Measurements from ENCODE around the gene RBPJ.
"Not testable (repeated sequence)": the region's sequence is repeated elsewhere in the genome, so short reads cannot be mapped to it uniquely, and the experiment has no call there.

Gene RBPJ

GRCh38 chr4:26377328-26378311, 56.8 kb downstream of the RBPJ start:
- DNase-seq = peak; percentile 76

GRCh38 chr4:26379837-26380236, 59.0 kb downstream of the RBPJ start:
- no peak for DNase-seq

GRCh38 chr4:26380740-26381139, 59.9 kb downstream of the RBPJ start:
- DNase-seq = no peak

- DNase-seq = no peak
These were observed 63.7 kb downstream of the RBPJ start for GRCh38 chr4:26384380-26385057.

GRCh38 chr4:26385690-26386089, 64.9 kb downstream of the RBPJ start:
- no peak for DNase-seq

GRCh38 chr4:26386386-26386785, 65.6 kb downstream of the RBPJ start:
- peak; percentile 54 for DNase-seq

- no peak for DNase-seq
These were observed 67.9 kb downstream of the RBPJ start for GRCh38 chr4:26388671-26389070.

- DNase-seq = no peak
These were observed 76.3 kb downstream of the RBPJ start for GRCh38 chr4:26397086-26397485.

GRCh38 chr4:26400132-26400531, 79.3 kb downstream of the RBPJ start:
- no peak for DNase-seq

GRCh38 chr4:26402017-26402416, 81.2 kb downstream of the RBPJ start:
- not testable (repeated sequence) for DNase-seq

- DNase-seq = no peak
These were observed 81.6 kb downstream of the RBPJ start for GRCh38 chr4:26402458-26402857.

- DNase-seq = no peak
These were observed 84.0 kb downstream of the RBPJ start for GRCh38 chr4:26404743-26405206.

GRCh38 chr4:26406346-26406975, 85.6 kb downstream of the RBPJ start:
- DNase-seq = no peak

GRCh38 chr4:26407476-26407875, 86.7 kb downstream of the RBPJ start:
- no peak for DNase-seq

- DNase-seq = peak; percentile 74
These were observed 89.8 kb downstream of the RBPJ start for GRCh38 chr4:26410385-26411293.

GRCh38 chr4:26412381-26413372, 91.9 kb downstream of the RBPJ start:
- no peak for DNase-seq

- no peak for DNase-seq
These were observed 92.8 kb downstream of the RBPJ start for GRCh38 chr4:26413582-26413981.

- DNase-seq = no peak
These were observed 97.3 kb downstream of the RBPJ start for GRCh38 chr4:26418107-26418506.

GRCh38 chr4:26418850-26419249, 98.0 kb downstream of the RBPJ start:
- no peak for DNase-seq

- DNase-seq = no peak
These were observed 99.6 kb downstream of the RBPJ start for GRCh38 chr4:26420438-26420837.

- DNase-seq = no peak
These were observed 100.1 kb downstream of the RBPJ start for GRCh38 chr4:26420913-26421312.
